ENCODE measurements around the gene FAM240B.

The FAM240B gene

GRCh38 chr9:38732885-38733284, 13.0 kb upstream of the FAM240B start:
- no peak for DNase-seq (ENCODE audit: low read depth)
- no peak overlapping the region for H3K4me3 ChIP-seq (ENCODE audit: low read depth, low read length)
- no peak for TF ChIP-seq CTCF (IDR thresholded peaks at IDR 0.05; ENCODE audit: low read depth, low read length, missing control alignments)
- in situ Hi-C loops (cut with HindIII; ENCODE audit: low sequenced_read_pairs), result no loop called here

GRCh38 chr9:38727497-38728001, 7.6 kb upstream of the FAM240B start:
- TF ChIP-seq CTCF (IDR thresholded peaks at IDR 0.05; ENCODE audit: low read depth, low read length, missing control alignments), result peak; percentile 65
- in situ Hi-C loops (cut with HindIII; ENCODE audit: low sequenced_read_pairs), result no loop called here
- no peak overlapping the region for H3K4me3 ChIP-seq (ENCODE audit: low read depth, low read length)
- DNase-seq (ENCODE audit: low read depth), result peak; percentile 22

GRCh38 chr9:38724754-38725153, 4.8 kb upstream of the FAM240B start:
- no peak for DNase-seq (ENCODE audit: low read depth)
- in situ Hi-C loops (cut with HindIII; ENCODE audit: low sequenced_read_pairs), result no loop called here
- TF ChIP-seq CTCF (IDR thresholded peaks at IDR 0.05; ENCODE audit: low read depth, low read length, missing control alignments), result no peak
- H3K4me3 ChIP-seq (ENCODE audit: low read depth, low read length), result no peak overlapping the region

GRCh38 chr9:38718148-38718547, 1.8 kb downstream of the FAM240B start:
- no peak overlapping the region for H3K4me3 ChIP-seq (ENCODE audit: low read depth, low read length)
- in situ Hi-C loops (cut with HindIII; ENCODE audit: low sequenced_read_pairs), result no loop called here

GRCh38 chr9:38715684-38716083, 4.2 kb downstream of the FAM240B start:
- DNase-seq (ENCODE audit: low read depth), result no peak
- in situ Hi-C loops (cut with HindIII; ENCODE audit: low sequenced_read_pairs), result no loop called here
- no peak for TF ChIP-seq CTCF (IDR thresholded peaks at IDR 0.05; ENCODE audit: low read depth, low read length, missing control alignments)
- no peak overlapping the region for H3K4me3 ChIP-seq (ENCODE audit: low read depth, low read length)

More at GRCh38 chr9:38718148-38718547, 1.8 kb downstream of the FAM240B start:
- no peak for DNase-seq (ENCODE audit: low read depth)
- TF ChIP-seq CTCF (IDR thresholded peaks at IDR 0.05; ENCODE audit: low read depth, low read length, missing control alignments), result no peak

- no peak overlapping the region for H3K4me3 ChIP-seq (ENCODE audit: low read depth, low read length)
- in situ Hi-C loops (cut with HindIII; ENCODE audit: low sequenced_read_pairs), result no loop called here
- DNase-seq (ENCODE audit: low read depth), result peak; percentile 59
- no peak for TF ChIP-seq CTCF (IDR thresholded peaks at IDR 0.05; ENCODE audit: low read depth, low read length, missing control alignments)
Observed at GRCh38 chr9:38713426-38713825, 6.5 kb downstream of the FAM240B start.

- no peak for TF ChIP-seq CTCF (IDR thresholded peaks at IDR 0.05; ENCODE audit: low read depth, low read length, missing control alignments)
- no peak for DNase-seq (ENCODE audit: low read depth)
- no peak overlapping the region for H3K4me3 ChIP-seq (ENCODE audit: low read depth, low read length)
- in situ Hi-C loops (cut with HindIII; ENCODE audit: low sequenced_read_pairs), result no loop called here
Observed at GRCh38 chr9:38708759-38709158, 11.2 kb downstream of the FAM240B start.
